GM12872 (cell line): ENCODE data around the gene ADGB.

Source experiments
- CTCF ChIP-seq: IDR thresholded peaks from 3 replicates; pipeline ENCODE4 v1.5.1; 2011; ENCODE audit warnings: low read depth, mild to moderate bottlenecking, low read length, moderate library complexity; ENCODE audit not compliant: insufficient read depth

The ADGB gene

GRCh38 chr6:146595972-146596731 is 2.6 kb upstream of the ADGB start:
- no peak for TF ChIP-seq CTCF

GRCh38 chr6:146601352-146601751 is 2.6 kb downstream of the ADGB start:
- no peak for TF ChIP-seq CTCF

- TF ChIP-seq CTCF: no peak
Measured at GRCh38 chr6:146602526-146602925, 3.8 kb downstream of the ADGB start.

- TF ChIP-seq CTCF: no peak
Measured at GRCh38 chr6:146613947-146614346, 15.2 kb downstream of the ADGB start.

GRCh38 chr6:146620655-146621054 is 21.9 kb downstream of the ADGB start:
- no peak for TF ChIP-seq CTCF

- no peak for TF ChIP-seq CTCF
Measured at GRCh38 chr6:146628350-146628749, 29.6 kb downstream of the ADGB start.

- TF ChIP-seq CTCF: no peak
Measured at GRCh38 chr6:146634022-146634421, 35.2 kb downstream of the ADGB start.
